A673 (cell line): ENCODE results near the gene LSM11. TPM values are rescaled to one million over a fixed set of nuclear protein-coding genes. Genes with fewer than 3 reads are reported as not detected.

Experiments
- BruUV-seq: library from RNA; stranded (reverse); fragments of 400-500 nt; replicated peaks from 2 replicates; lab custom pipeline; 2021; lab: Mats Ljungman, UMichigan
- CTCF ChIA-PET: fragments of 300-600 bp; sonication (Branson Sonifier 250); formaldehyde crosslinking; loops from one replicate; lab custom pipeline; 2022; ENCODE audit warnings: antibody characterized with exemption; lab: Charles Lee
- POLR2A ChIA-PET: fragments of 300-600 bp; sonication (Branson Sonifier 250); formaldehyde crosslinking; loops from one replicate; lab custom pipeline; 2022; ENCODE audit warnings: antibody characterized with exemption; ENCODE audit not compliant: low non-redundant PET; lab: Charles Lee
- DNase-seq: peaks from one replicate; pipeline ENCODE4 v3.0.0-alpha.2; 2015; ENCODE audit warnings: low spot score
- H3K27ac ChIP-seq: fragments of 200-600 bp; sonication (generic); 2 replicates; pipeline ENCODE4 v1.5.1; 2016; ENCODE audit warnings: mixed run types, low read depth, mild to moderate bottlenecking, mixed read lengths, antibody characterized with exemption, low read length; ENCODE audit not compliant: poor library complexity, severe bottlenecking
- H3K27me3 ChIP-seq: fragments of 200-600 bp; sonication (generic); replicated peaks from 2 replicates; pipeline ENCODE4 v1.6.1; 2017; ENCODE audit warnings: mixed run types, low read depth, mild to moderate bottlenecking, mixed read lengths, antibody characterized with exemption, low read length; ENCODE audit not compliant: insufficient read depth, poor library complexity
- H3K36me3 ChIP-seq: fragments of 200-600 bp; sonication (generic); 2 replicates; pipeline ENCODE4 v1.6.1; 2016; ENCODE audit warnings: mixed run types, mild to moderate bottlenecking, mixed read lengths, antibody characterized with exemption, low read length; ENCODE audit not compliant: insufficient read depth, poor library complexity, severe bottlenecking
- H3K4me1 ChIP-seq: fragments of 200-600 bp; sonication (generic); 2 replicates; pipeline ENCODE4 v1.6.1; 2017; ENCODE audit warnings: mixed run types, mild to moderate bottlenecking, mixed read lengths, antibody characterized with exemption, low read length; ENCODE audit not compliant: insufficient read depth, poor library complexity, severe bottlenecking
- H3K4me3 ChIP-seq: fragments of 200-600 bp; sonication (generic); 2 replicates; pipeline ENCODE4 v1.5.1; 2016; ENCODE audit warnings: low read depth, mixed run types, mild to moderate bottlenecking, mixed read lengths, low read length; ENCODE audit not compliant: poor library complexity, severe bottlenecking
- H3K9me3 ChIP-seq: fragments of 200-600 bp; sonication (generic); 2 replicates; pipeline ENCODE4 v1.6.1; 2016; ENCODE audit warnings: mixed run types, low read depth, mild to moderate bottlenecking, mixed read lengths, antibody characterized with exemption, low read length; ENCODE audit not compliant: poor library complexity, severe bottlenecking
- CTCF ChIP-seq: fragments of 300-800, 200-600 bp; sonication (generic); conservative IDR thresholded peaks from 2 replicates; pipeline ENCODE4 v1.5.1; 2017; ENCODE audit warnings: low read depth, mild to moderate bottlenecking, antibody characterized with exemption, low read length, moderate library complexity, mixed read lengths
- EZH2 ChIP-seq: fragments of 200-600 bp; sonication (generic); IDR thresholded peaks from 2 replicates; pipeline ENCODE4 v1.6.1; 2017; ENCODE audit warnings: borderline replicate concordance, low read depth, mild to moderate bottlenecking, mixed read lengths, antibody characterized with exemption, low read length; ENCODE audit not compliant: poor library complexity, severe bottlenecking
- intact Hi-C: fragments of 100-400 bp; cut with micrococcal nuclease; formaldehyde crosslinking; loops from one replicate; pipeline ENCODE4 v1.10.0; 2022; ENCODE audit not compliant: unreplicated experiment
- total RNA-seq: library from RNA; stranded (reverse); gene quantifications from 2 replicates; pipeline ENCODE4 v1.2.3, GENCODE V29; 2021

The LSM11 gene
- total RNA-seq, 1 experiment from 2014 or later, result 3.6 TPM

GRCh38 chr5:157766902-157767301, 23.4 kb downstream of the LSM11 start:
- intact Hi-C loops, result loop anchor here (10.0 kb wide), 1 partner anchor 1368 kb away; no protein-coding TSS in a partner anchor
- DNase-seq, result no peak
- Histone ChIP-seq H3K27ac (no peak overlapping the region), H3K4me1 (no peaks in the 10 kb centered on the region), H3K9me3 (no peaks in the 10 kb centered on the region), H3K36me3 (no peaks in the 10 kb centered on the region), H3K4me3 (no peak overlapping the region), H3K27me3 (no peaks in the 10 kb centered on the region)
- ChIA-PET CTCF (no interaction called here), POLR2A (no interaction called here)
- TF ChIP-seq CTCF, result no peak
- TF ChIP-seq EZH2, result no peak
- no TSS peak for BruUV-seq

- CTCF ChIA-PET, result interaction anchor here (0.5 kb wide), 1 partner anchor 183 kb away, joined by 3 read pairs; no protein-coding TSS in a partner anchor
- no peaks in the 10 kb centered on the region for H3K36me3 ChIP-seq
- BruUV-seq, result no TSS peak
- H3K4me1 ChIP-seq, result no peaks in the 10 kb centered on the region
- intact Hi-C loops, result loop anchor here (10.0 kb wide), 1 partner anchor 1367 kb away; no protein-coding TSS in a partner anchor
- TF ChIP-seq CTCF, result no peak
- TF ChIP-seq EZH2, result no peak
- no peak for DNase-seq
- no peaks in the 10 kb centered on the region for H3K27me3 ChIP-seq
- H3K9me3 ChIP-seq, result no peaks in the 10 kb centered on the region
- POLR2A ChIA-PET, result no interaction called here
- no peak overlapping the region for H3K27ac ChIP-seq
- no peak overlapping the region for H3K4me3 ChIP-seq
These were observed 24.2 kb downstream of the LSM11 start for GRCh38 chr5:157767689-157768088.

GRCh38 chr5:157770665-157771064, 27.2 kb downstream of the LSM11 start:
- ChIA-PET CTCF (no interaction called here), POLR2A (no interaction called here)
- Histone ChIP-seq H3K4me3 (no peak overlapping the region), H3K4me1 (no peaks in the 10 kb centered on the region), H3K9me3 (no peaks in the 10 kb centered on the region), H3K27ac (no peak overlapping the region), H3K27me3 (no peaks in the 10 kb centered on the region), H3K36me3 (no peaks in the 10 kb centered on the region)
- BruUV-seq, result no TSS peak
- intact Hi-C loops, result no loop called here
- no peak for DNase-seq
- TF ChIP-seq EZH2 (no peak), CTCF (no peak)
